GM21619 (cell line): Measurements from ENCODE around the gene EVA1B.

ENCODE experiments used
- ATAC-seq: cut with Tn5 transposase; IDR thresholded peaks from one replicate; pipeline ENCODE4 v1.9.1; 2021; ENCODE audit not compliant: unreplicated experiment

Gene EVA1B, protein sequence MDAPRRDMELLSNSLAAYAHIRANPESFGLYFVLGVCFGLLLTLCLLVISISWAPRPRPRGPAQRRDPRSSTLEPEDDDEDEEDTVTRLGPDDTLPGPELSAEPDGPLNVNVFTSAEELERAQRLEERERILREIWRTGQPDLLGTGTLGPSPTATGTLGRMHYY

DNA sequence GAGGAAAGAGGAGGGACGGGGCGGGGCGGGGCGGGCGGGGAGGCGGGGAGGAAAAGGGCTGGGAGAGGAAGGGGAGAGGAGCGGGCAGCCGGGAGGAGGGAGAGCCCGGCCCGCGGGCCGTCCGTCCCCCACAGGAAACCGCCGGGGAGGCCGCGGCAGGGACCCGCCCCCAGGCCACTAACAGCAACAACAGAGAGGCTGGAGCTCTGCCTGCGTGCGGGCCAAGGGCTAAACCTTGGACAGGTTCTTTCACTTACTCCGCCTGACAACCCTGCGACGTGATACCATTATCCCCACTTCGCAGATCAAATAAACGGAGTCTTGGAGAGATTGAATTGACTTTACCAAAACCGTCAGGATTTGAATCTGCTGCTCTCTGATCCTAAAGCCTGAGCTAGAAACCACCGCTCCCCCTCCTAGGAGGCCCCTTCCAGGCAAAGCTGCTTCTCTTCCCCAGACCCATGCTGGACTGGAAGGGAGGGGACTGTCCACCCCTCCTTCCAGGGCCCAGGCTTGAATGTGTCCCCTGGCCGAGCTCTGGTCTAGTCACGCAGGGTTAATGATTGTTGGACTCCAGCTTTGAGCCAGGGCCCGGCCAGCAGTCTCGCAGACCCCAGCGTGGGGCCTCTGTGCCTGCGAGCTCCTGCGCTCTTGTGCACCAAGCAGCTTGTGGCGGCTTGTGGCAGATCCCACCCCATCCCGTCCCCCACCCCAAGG lies at the start of gene EVA1B:
Gene EVA1B (minus strand): TSS at position 10 of the 717 bp plus-strand sequence. CDS start 608 bp downstream, outside the sequence.
- peak; percentile 44 for ATAC-seq

DNA sequence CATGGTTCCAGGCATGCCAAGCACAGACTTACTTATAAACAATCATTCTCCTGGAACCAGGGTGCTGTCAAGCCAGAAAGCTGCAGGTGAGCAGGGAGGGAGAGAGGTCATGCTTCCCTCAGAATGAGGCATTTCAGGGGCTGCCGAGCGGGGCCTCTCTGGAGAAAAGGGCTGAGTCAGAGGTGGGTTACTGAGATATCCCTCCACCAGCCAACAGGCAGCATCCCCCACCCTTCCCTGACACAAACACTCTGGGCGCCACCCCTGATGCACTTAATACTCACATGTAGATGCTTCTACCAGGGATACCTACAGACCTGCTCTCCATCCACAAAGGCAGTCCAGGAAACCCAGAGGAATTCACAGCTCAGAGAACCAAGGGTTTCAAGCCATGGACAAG lies 49.2 kb upstream of the EVA1B start:
- ATAC-seq = no peak

GRCh38 chr1:36369061-36369861 lies 45.8 kb upstream of the EVA1B start:
- ATAC-seq = no peak

GRCh38 chr1:36367798-36368197 lies 44.4 kb upstream of the EVA1B start:
- no peak for ATAC-seq

DNA sequence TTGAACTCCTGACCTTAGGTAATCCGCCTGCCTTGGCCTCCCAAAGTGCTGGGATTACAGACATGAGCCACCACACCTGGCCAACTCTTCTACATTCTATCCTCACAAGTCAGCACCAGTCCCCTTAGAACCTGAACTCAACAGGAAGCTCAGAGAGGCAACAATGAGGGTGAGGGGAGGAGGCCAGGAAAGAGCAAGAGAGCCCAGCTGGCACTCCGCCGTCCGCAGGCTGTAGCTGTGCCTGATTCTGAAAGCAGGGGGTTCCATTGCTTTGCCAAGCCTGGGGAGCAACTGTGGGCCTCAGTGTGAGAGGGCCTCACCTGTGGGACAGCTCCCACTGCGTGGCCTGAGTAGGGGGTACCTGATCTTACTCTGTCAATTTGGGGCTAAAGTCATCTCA lies 43.6 kb upstream of the EVA1B start:
- ATAC-seq = no peak

- no peak for ATAC-seq
Measured at GRCh38 chr1:36366091-36366661, 42.7 kb upstream of the EVA1B start.

DNA sequence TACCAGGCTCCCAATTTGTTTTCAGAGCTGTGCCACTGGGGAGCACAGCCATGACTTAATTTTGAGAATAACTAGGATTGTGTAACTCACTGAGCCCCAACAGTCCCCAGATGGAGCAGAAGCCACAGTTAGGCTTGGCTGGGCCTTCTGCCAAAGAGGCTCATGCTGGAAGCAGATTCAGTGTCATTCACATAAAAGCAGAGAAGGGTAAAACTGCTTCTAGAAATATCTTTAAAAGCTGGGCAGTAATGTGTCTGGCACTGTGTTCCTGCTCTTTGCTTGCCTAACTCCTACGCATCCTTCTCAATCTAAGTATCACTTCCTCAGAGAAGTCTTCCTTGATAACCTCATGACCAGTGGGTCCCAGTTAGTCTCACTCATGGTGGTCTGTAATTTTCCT lies 41.9 kb upstream of the EVA1B start:
- no peak for ATAC-seq

- no peak for ATAC-seq
Measured at GRCh38 chr1:36359911-36360550, 36.6 kb upstream of the EVA1B start.

DNA sequence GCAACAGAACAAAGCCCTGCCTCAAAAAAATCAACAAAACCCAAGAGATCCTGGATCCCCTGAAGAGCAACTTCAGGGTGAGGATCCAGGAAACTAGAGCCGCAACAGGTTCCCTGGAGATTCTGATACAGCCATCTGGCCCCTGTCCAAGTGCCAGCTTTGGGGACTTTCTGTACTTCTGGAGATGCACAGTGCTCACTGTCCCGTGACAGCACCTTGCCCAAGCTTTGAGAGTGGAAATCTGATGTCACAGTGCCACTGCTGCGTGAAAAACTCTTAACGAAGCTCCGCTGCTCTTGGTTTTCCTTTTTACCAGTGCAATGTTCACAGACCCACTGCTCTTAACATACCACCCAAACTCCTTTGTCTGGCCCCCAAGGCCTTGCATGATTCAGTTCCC lies 35.9 kb upstream of the EVA1B start:
- no peak for ATAC-seq

DNA sequence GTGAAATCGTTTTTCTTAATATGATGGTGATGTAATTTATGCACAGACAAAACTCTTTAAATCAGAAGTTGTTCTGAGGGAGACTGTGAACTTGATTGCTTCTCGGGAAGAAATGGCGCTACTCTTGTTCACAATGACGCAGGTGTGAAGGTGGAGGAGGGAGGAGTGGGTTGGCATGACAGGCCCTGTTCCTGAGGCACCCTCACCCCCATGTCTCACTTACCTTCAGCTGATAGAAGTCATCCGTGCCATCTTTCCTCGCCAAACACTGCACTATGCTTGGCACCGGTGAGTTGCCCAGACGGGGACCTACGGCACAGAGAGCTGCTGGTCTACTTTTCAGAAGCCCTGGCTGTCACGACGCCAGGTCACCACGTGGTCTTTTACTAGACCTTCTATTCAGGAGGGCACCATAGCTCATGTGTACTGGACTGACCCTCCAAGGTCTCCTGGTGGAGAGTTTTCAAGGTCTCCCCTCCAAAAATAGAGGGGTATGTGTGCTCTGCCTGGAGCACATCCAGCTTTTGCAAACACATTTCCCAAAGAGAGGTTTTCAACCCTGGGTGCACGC lies 35.2 kb upstream of the EVA1B start:
- ATAC-seq = no peak

DNA sequence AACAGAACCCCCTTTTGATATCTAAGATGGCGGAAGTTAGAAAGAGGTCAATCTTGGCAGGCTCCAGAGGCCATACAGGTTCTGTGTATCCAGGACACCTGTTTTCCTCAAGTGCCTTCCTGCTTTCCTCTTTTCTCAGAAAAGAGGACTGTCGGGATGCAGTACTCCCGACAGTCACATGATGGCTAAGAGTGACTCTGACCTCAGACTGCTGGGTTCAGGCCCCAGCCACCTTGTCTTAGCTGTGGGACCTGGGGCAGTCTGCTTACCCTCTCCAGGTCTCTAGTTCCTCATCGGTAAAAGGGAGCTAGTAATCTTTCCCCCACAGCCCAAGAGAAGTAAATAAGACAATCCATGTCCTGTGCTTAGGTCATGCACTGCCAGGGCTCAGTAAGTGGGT lies 32.4 kb upstream of the EVA1B start:
- ATAC-seq = no peak

GRCh38 chr1:36354486-36354885 lies 31.0 kb upstream of the EVA1B start:
- ATAC-seq = no peak

- ATAC-seq = no peak
Measured at GRCh38 chr1:36352910-36353878, 29.7 kb upstream of the EVA1B start.

GRCh38 chr1:36352125-36352909 lies 28.9 kb upstream of the EVA1B start:
- no peak for ATAC-seq

GRCh38 chr1:36351227-36351977 lies 28.0 kb upstream of the EVA1B start:
- no peak for ATAC-seq

DNA sequence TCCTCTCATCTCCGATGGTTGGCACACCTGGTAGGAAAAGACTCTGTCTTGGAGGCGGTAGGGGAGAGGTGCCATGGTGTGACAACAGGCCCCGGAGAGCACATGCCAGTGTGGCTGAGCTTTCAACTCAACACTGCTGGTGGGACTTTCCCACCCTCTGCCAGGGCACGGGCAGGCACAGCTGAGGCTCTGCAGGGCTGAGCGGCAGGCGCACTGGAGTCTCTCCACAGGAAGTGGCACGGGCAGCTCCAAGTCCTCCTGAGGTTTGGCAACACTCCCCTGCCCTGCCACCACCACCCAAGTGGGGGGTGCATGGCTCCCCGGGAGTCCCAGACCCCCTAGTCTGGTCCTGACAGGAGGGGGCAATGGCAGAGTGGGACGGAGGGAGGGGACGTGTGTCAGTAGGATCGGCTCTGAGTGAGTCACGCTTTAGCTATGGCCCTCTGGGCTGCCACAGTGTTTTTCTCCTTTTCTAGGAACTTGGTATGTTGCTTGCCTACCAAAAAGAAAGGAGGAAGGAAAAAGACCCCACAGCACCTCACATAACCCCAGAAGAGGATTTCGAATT lies 27.3 kb upstream of the EVA1B start:
- ATAC-seq = no peak

DNA sequence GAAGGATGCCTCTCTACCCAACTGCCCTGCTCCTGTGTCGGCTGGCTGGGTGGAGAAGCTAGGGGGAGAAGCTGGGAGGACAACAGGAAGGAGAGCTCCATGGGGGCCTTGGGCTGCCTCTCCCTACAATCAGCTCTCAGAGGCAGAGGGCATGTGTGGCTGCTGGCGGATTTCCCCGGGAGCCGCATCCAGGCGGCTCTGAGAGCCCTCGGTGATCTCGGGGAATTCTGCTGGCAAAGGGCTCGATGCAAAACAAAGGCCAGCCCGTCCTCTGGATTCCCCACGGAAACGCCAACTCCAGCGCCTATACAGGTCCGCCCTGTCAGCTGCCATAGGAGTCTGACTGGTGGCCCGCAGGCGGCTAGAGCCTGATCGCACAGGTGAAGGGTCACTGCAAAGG lies 26.4 kb upstream of the EVA1B start:
- no peak for ATAC-seq

GRCh38 chr1:36349241-36349671 lies 25.8 kb upstream of the EVA1B start:
- ATAC-seq = peak; percentile 76
